ENCODE results near the gene CDH16. TPM values are rescaled to one million over a fixed set of nuclear protein-coding genes. Genes with fewer than 3 reads are reported as not detected.

Gene CDH16
- total RNA-seq, 1 experiment from 2014 or later: not detected

GRCh38 chr16:66908762-66909559, 9.7 kb downstream of the CDH16 start:
- Mint-ChIP-seq H3K36me3 (ENCODE audit: insufficient read depth, unreplicated experiment) (no peaks in the 10 kb centered on the region), H3K4me3 (ENCODE audit: low read depth, unreplicated experiment) (no peak overlapping the region), H3K4me1 (ENCODE audit: low read depth, unreplicated experiment) (peaks cover 10% of the 10 kb centered on the region), H3K27ac (ENCODE audit: unreplicated experiment) (no peak overlapping the region), H3K27me3 (ENCODE audit: unreplicated experiment) (peaks cover 32% of the 10 kb centered on the region), H3K9me3 (ENCODE audit: low read depth, unreplicated experiment) (no peaks in the 10 kb centered on the region)
- no TSS peak for BruUV-seq (replicated peaks)
- intact Hi-C loops (cut with micrococcal nuclease; ENCODE audit: unreplicated experiment): no loop called here
- CTCF ChIA-PET: interaction anchor here (1.1 kb wide), 1 partner anchor 18 kb away, joined by 4 read pairs; no protein-coding TSS in a partner anchor
- no peak for TF ChIP-seq CTCF (IDR thresholded peaks at IDR 0.05; ENCODE audit: unreplicated experiment)
- no peak for DNase-seq

- no peak overlapping the region for H3K27ac Mint-ChIP-seq (ENCODE audit: unreplicated experiment)
- BruUV-seq (replicated peaks): no TSS peak
- DNase-seq: no peak
- intact Hi-C loops (cut with micrococcal nuclease; ENCODE audit: unreplicated experiment): no loop called here
- no peaks in the 10 kb centered on the region for H3K36me3 Mint-ChIP-seq (ENCODE audit: insufficient read depth, unreplicated experiment)
- TF ChIP-seq CTCF (IDR thresholded peaks at IDR 0.05; ENCODE audit: unreplicated experiment): no peak
- peaks cover 30% of the 10 kb centered on the region for H3K27me3 Mint-ChIP-seq (ENCODE audit: unreplicated experiment)
- H3K4me1 Mint-ChIP-seq (ENCODE audit: low read depth, unreplicated experiment): peaks cover 10% of the 10 kb centered on the region
- H3K4me3 Mint-ChIP-seq (ENCODE audit: low read depth, unreplicated experiment): no peak overlapping the region
- CTCF ChIA-PET: no interaction called here
- no peaks in the 10 kb centered on the region for H3K9me3 Mint-ChIP-seq (ENCODE audit: low read depth, unreplicated experiment)
Observed at GRCh38 chr16:66908116-66908515, 10.6 kb downstream of the CDH16 start.

- no TSS peak for BruUV-seq (replicated peaks)
- H3K27me3 Mint-ChIP-seq (ENCODE audit: unreplicated experiment): peaks cover 30% of the 10 kb centered on the region
- peaks cover 10% of the 10 kb centered on the region for H3K4me1 Mint-ChIP-seq (ENCODE audit: low read depth, unreplicated experiment)
- H3K4me3 Mint-ChIP-seq (ENCODE audit: low read depth, unreplicated experiment): no peak overlapping the region
- no peak for DNase-seq
- TF ChIP-seq CTCF (IDR thresholded peaks at IDR 0.05; ENCODE audit: unreplicated experiment): no peak
- H3K27ac Mint-ChIP-seq (ENCODE audit: unreplicated experiment): no peak overlapping the region
- no peaks in the 10 kb centered on the region for H3K9me3 Mint-ChIP-seq (ENCODE audit: low read depth, unreplicated experiment)
- CTCF ChIA-PET: no interaction called here
- H3K36me3 Mint-ChIP-seq (ENCODE audit: insufficient read depth, unreplicated experiment): no peaks in the 10 kb centered on the region
- intact Hi-C loops (cut with micrococcal nuclease; ENCODE audit: unreplicated experiment): no loop called here
Observed at GRCh38 chr16:66906916-66907836, 11.5 kb downstream of the CDH16 start.

- DNase-seq: peak; percentile 75
- Mint-ChIP-seq H3K9me3 (ENCODE audit: low read depth, unreplicated experiment) (no peaks in the 10 kb centered on the region), H3K27me3 (ENCODE audit: unreplicated experiment) (peaks cover 30% of the 10 kb centered on the region), H3K4me1 (ENCODE audit: low read depth, unreplicated experiment) (peaks cover 12% of the 10 kb centered on the region), H3K27ac (ENCODE audit: unreplicated experiment) (no peak overlapping the region), H3K36me3 (ENCODE audit: insufficient read depth, unreplicated experiment) (no peaks in the 10 kb centered on the region), H3K4me3 (ENCODE audit: low read depth, unreplicated experiment) (no peak overlapping the region)
- TF ChIP-seq CTCF (IDR thresholded peaks at IDR 0.05; ENCODE audit: unreplicated experiment): no peak
- BruUV-seq (replicated peaks): no TSS peak
- intact Hi-C loops (cut with micrococcal nuclease; ENCODE audit: unreplicated experiment): no loop called here
- CTCF ChIA-PET: interaction anchor here (0.5 to 1.3 kb wide), 3 partner anchors 21 to 773 kb away, joined by 3 to 5 read pairs (median 3); no protein-coding TSS in a partner anchor
Observed at GRCh38 chr16:66905633-66906539, 12.8 kb downstream of the CDH16 start.

All from Calu3 (cell line).